ENCODE data around the gene HHLA2. TPM values are rescaled to one million over a fixed set of nuclear protein-coding genes. Genes with fewer than 3 reads are reported as not detected.
"Not testable (repeated sequence)": the region's sequence is repeated elsewhere in the genome, so short reads cannot be mapped to it uniquely, and the experiment has no call there.

Gene HHLA2
- total RNA-seq, 2 donors from 2014 or later = not detected

- no peak for DNase-seq
- H3K4me1 ChIP-seq (ENCODE audit: control insufficient read depth, insufficient read depth, low read length) = no peaks in the 10 kb centered on the region
- H3K9me3 ChIP-seq (ENCODE audit: control insufficient read depth, low read length) = no peaks in the 10 kb centered on the region
- Mint-ChIP-seq H3K9me3 (peaks cover 2% of the 10 kb centered on the region), H3K27me3 (ENCODE audit: insufficient read depth) (no peaks in the 10 kb centered on the region), H3K4me1 (no peaks in the 10 kb centered on the region), H3K4me3 (no peak overlapping the region), H3K27ac (no peak overlapping the region), H3K36me3 (ENCODE audit: low read depth) (no peaks in the 10 kb centered on the region)
- TF ChIP-seq, protein P1, sequence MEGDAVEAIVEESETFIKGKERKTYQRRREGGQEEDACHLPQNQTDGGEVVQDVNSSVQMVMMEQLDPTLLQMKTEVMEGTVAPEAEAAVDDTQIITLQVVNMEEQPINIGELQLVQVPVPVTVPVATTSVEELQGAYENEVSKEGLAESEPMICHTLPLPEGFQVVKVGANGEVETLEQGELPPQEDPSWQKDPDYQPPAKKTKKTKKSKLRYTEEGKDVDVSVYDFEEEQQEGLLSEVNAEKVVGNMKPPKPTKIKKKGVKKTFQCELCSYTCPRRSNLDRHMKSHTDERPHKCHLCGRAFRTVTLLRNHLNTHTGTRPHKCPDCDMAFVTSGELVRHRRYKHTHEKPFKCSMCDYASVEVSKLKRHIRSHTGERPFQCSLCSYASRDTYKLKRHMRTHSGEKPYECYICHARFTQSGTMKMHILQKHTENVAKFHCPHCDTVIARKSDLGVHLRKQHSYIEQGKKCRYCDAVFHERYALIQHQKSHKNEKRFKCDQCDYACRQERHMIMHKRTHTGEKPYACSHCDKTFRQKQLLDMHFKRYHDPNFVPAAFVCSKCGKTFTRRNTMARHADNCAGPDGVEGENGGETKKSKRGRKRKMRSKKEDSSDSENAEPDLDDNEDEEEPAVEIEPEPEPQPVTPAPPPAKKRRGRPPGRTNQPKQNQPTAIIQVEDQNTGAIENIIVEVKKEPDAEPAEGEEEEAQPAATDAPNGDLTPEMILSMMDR (conservative IDR thresholded peaks at IDR 0.05) = no peak
- no peak overlapping the region for H3K27ac ChIP-seq (ENCODE audit: low read depth, low read length)
- H3K27me3 ChIP-seq (ENCODE audit: control insufficient read depth, insufficient read depth, low read length, poor library complexity, severe bottlenecking) = no peaks in the 10 kb centered on the region
- H3K36me3 ChIP-seq (ENCODE audit: control insufficient read depth, insufficient read depth, low read length) = no peaks in the 10 kb centered on the region
- H3K4me3 ChIP-seq (ENCODE audit: low read length) = no peak overlapping the region
- 0% methylated on average over 1 of the region's 1 CpG; no CpG with 5 or more reads in 1 of the 2 experiments for WGBS, 2 experiments (ENCODE audit: insufficient coverage in 1 of 2, insufficient read length in 1 of 2)
- H3K9ac ChIP-seq (ENCODE audit: extremely low read depth, low read length, poor library complexity, severe bottlenecking) = no peak overlapping the region
Measured at GRCh38 chr3:108376026-108376425, 79.7 kb downstream of the HHLA2 start.

DNA sequence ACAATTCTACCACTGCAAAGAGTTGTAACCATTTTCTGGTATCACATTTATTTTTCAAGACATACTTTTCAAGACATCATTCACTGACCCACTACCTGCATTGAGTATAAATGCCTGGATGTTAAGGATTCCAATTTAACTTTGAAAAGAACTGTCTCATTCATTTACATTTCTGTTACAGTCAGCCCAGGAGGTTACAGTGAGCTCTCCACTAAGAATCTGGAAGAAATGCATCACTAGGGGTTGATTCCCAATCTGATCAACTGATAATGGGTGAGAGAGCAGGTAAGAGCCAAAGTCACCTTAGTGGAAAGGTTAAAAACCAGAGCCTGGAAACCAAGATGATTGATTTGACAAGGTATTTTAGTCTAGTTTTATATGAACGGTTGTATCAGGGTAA lies 81.0 kb downstream of the HHLA2 start:
- Histone ChIP-seq H3K27ac (ENCODE audit: low read depth, low read length) (no peak overlapping the region), H3K9me3 (ENCODE audit: control insufficient read depth, low read length) (no peaks in the 10 kb centered on the region), H3K4me1 (ENCODE audit: control insufficient read depth, insufficient read depth, low read length) (no peaks in the 10 kb centered on the region), H3K9ac (ENCODE audit: extremely low read depth, low read length, poor library complexity, severe bottlenecking) (no peak overlapping the region), H3K27me3 (ENCODE audit: control insufficient read depth, insufficient read depth, low read length, poor library complexity, severe bottlenecking) (no peaks in the 10 kb centered on the region), H3K4me3 (ENCODE audit: low read length) (no peak overlapping the region), H3K36me3 (ENCODE audit: control insufficient read depth, insufficient read depth, low read length) (no peaks in the 10 kb centered on the region)
- H3K36me3 Mint-ChIP-seq (ENCODE audit: low read depth) = no peaks in the 10 kb centered on the region
- H3K4me3 Mint-ChIP-seq = no peak overlapping the region
- H3K27ac Mint-ChIP-seq = no peak overlapping the region
- no peak for DNase-seq
- 77 to 92% methylated on average over 1 of the region's 1 CpG for WGBS, 2 experiments (ENCODE audit: insufficient coverage in 1 of 2, insufficient read length in 1 of 2)
- H3K9me3 Mint-ChIP-seq = no peaks in the 10 kb centered on the region
- TF ChIP-seq, protein P1 (conservative IDR thresholded peaks at IDR 0.05) = no peak
- H3K4me1 Mint-ChIP-seq = no peaks in the 10 kb centered on the region
- H3K27me3 Mint-ChIP-seq (ENCODE audit: insufficient read depth) = no peaks in the 10 kb centered on the region

DNA sequence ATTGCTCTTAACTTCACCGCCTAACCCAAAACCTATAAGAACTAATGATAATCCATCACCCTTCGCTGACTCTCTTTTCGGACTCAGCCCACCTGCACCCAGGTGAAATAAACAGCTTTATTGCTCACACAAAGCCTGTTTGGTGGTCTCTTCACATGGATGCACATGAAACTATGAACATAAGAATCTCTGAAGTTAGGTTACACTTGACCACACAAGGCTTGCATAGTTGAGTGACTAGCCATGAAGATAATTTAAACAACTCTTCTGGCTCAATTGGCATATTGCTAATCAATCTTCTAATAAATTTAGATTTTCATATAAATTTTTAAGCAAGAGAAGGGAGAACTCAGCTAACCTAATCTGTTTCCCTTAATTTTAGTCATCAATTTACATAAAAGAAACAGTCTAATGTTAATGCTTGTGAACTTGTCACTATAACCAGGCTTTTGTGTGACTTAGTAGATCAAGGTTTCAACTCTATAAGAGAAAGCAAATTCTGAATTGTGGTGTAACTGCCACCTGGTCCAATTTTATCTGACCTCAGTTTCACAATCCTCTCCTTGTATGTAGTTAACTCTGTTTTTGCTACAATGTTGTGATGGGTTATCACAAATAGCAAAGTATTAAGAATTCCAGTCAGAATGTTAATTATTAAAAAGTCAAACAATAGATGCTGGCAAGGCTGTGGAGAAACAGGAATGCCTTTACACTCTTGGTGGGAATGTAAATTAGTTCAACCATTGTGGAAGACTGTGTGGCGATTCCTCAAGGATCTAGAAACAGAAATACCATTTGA lies 82.0 kb downstream of the HHLA2 start:
- H3K4me3 ChIP-seq (ENCODE audit: low read length) = no peak overlapping the region
- no peaks in the 10 kb centered on the region for H3K9me3 ChIP-seq (ENCODE audit: control insufficient read depth, low read length)
- H3K4me1 ChIP-seq (ENCODE audit: control insufficient read depth, insufficient read depth, low read length) = no peaks in the 10 kb centered on the region
- no peaks in the 10 kb centered on the region for H3K4me1 Mint-ChIP-seq
- H3K4me3 Mint-ChIP-seq = no peak overlapping the region
- H3K27ac Mint-ChIP-seq = no peak overlapping the region
- DNase-seq = no peak
- no peaks in the 10 kb centered on the region for H3K27me3 Mint-ChIP-seq (ENCODE audit: insufficient read depth)
- H3K36me3 ChIP-seq (ENCODE audit: control insufficient read depth, insufficient read depth, low read length) = no peaks in the 10 kb centered on the region
- TF ChIP-seq, protein P1 (conservative IDR thresholded peaks at IDR 0.05) = no peak
- WGBS, 2 experiments (ENCODE audit: insufficient coverage in 1 of 2, insufficient read length in 1 of 2) = 88 to 90% methylated on average over 2 to 4 of the region's 4 CpGs
- no peaks in the 10 kb centered on the region for H3K36me3 Mint-ChIP-seq (ENCODE audit: low read depth)
- no peak overlapping the region for H3K27ac ChIP-seq (ENCODE audit: low read depth, low read length)
- no peaks in the 10 kb centered on the region for H3K27me3 ChIP-seq (ENCODE audit: control insufficient read depth, insufficient read depth, low read length, poor library complexity, severe bottlenecking)
- no peaks in the 10 kb centered on the region for H3K9me3 Mint-ChIP-seq
- no peak overlapping the region for H3K9ac ChIP-seq (ENCODE audit: extremely low read depth, low read length, poor library complexity, severe bottlenecking)

- H3K27ac ChIP-seq (ENCODE audit: low read depth, low read length); H3K4me1 Mint-ChIP-seq; H3K27ac Mint-ChIP-seq; H3K9me3 Mint-ChIP-seq; H3K36me3 ChIP-seq (ENCODE audit: control insufficient read depth, insufficient read depth, low read length); H3K27me3 ChIP-seq (ENCODE audit: control insufficient read depth, insufficient read depth, low read length, poor library complexity, severe bottlenecking); H3K4me3 Mint-ChIP-seq; H3K9me3 ChIP-seq (ENCODE audit: control insufficient read depth, low read length); DNase-seq; H3K9ac ChIP-seq (ENCODE audit: extremely low read depth, low read length, poor library complexity, severe bottlenecking); H3K36me3 Mint-ChIP-seq (ENCODE audit: low read depth); H3K27me3 Mint-ChIP-seq (ENCODE audit: insufficient read depth); H3K4me1 ChIP-seq (ENCODE audit: control insufficient read depth, insufficient read depth, low read length); H3K4me3 ChIP-seq (ENCODE audit: low read length): not testable (repeated sequence)
- WGBS, 2 experiments (ENCODE audit: insufficient coverage in 1 of 2, insufficient read length in 1 of 2) = 94% methylated on average over 2 of the region's 2 CpGs; no CpG with 5 or more reads in 1 of the 2 experiments
Measured at GRCh38 chr3:108378952-108379342, 82.6 kb downstream of the HHLA2 start.
